Adipose tissue (tissue), 3 donors: ENCODE results near the gene CLASP2. TPM values are rescaled to one million over a fixed set of nuclear protein-coding genes. Genes with fewer than 3 reads are reported as not detected.

ENCODE experiments used
- H3K27ac ChIP-seq: one replicate; pipeline ENCODE4 v1.5.1; 2013; ENCODE audit warnings: low read depth, low read length
- WGBS, 3 donors: extraction: QIAGEN DNeasy Blood & Tissue Kit; methylation state at CpG; one replicate each; pipeline ENCODE4 v1.1.7; 2013; 5-methylcytosine and 5-hydroxymethylcytosine counted together
- polyA plus RNA-seq, 3 donors: library from polyadenylated mRNA; stranded (reverse); fragments of 200-250 nt; gene quantifications; one replicate each; pipeline ENCODE4 v1.2.3, GENCODE V29; 2013
- donor health status: healthy with polysubstance abuse.
- donor health status: Bipolar disorder and iron deficiency.
- donor health status: healthy.

Gene CLASP2
- polyA plus RNA-seq, 3 donors, result 4.9 to 12.3 (median 10.0) TPM

GRCh38 chr3:33579840-33580239, 138.2 kb downstream of the CLASP2 start:
- H3K27ac ChIP-seq, result no peak overlapping the region
- WGBS, 3 donors, result 96 to 99% (median 97%) methylated on average over 2 of the region's 2 CpGs

- no peak overlapping the region for H3K27ac ChIP-seq
- 44 to 88% (median 88%) methylated on average over 1 of the region's 1 CpG for WGBS, 3 donors
Observed at GRCh38 chr3:33579178-33579510, 138.9 kb downstream of the CLASP2 start.

GRCh38 chr3:33578325-33579177, 139.5 kb downstream of the CLASP2 start:
- H3K27ac ChIP-seq, result no peak overlapping the region
- WGBS, 3 donors, result 61 to 86% (median 76%) methylated on average over 2 of the region's 2 CpGs

GRCh38 chr3:33577588-33577987, 140.5 kb downstream of the CLASP2 start:
- 78 to 87% (median 80%) methylated on average over 1 of the region's 1 CpG for WGBS, 3 donors
- no peak overlapping the region for H3K27ac ChIP-seq

GRCh38 chr3:33577173-33577572, 140.9 kb downstream of the CLASP2 start:
- H3K27ac ChIP-seq, result no peak overlapping the region
- 83 to 95% (median 89%) methylated on average over 3 of the region's 3 CpGs for WGBS, 3 donors

- 50 to 73% (median 52%) methylated on average over 1 of the region's 1 CpG for WGBS, 3 donors
Observed at GRCh38 chr3:33575311-33575710, 142.7 kb downstream of the CLASP2 start.

GRCh38 chr3:33557829-33558228, 160.2 kb downstream of the CLASP2 start:
- 54 to 63% (median 60%) methylated on average over 3 of the region's 3 CpGs for WGBS, 3 donors
- H3K27ac ChIP-seq, result no peak overlapping the region

More at GRCh38 chr3:33575311-33575710, 142.7 kb downstream of the CLASP2 start:
- H3K27ac ChIP-seq, result no peak overlapping the region

GRCh38 chr3:33557279-33557678, 160.8 kb downstream of the CLASP2 start:
- no peak overlapping the region for H3K27ac ChIP-seq
- WGBS, 3 donors, result 95 to 96% (median 95%) methylated on average over 1 of the region's 1 CpG

- WGBS, 3 donors, result 93 to 100% (median 96%) methylated on average over 1 of the region's 1 CpG
- no peak overlapping the region for H3K27ac ChIP-seq
Observed at GRCh38 chr3:33547101-33547500, 171.0 kb downstream of the CLASP2 start.

- WGBS, 3 donors, result 57 to 70% (median 67%) methylated on average over 1 of the region's 1 CpG
Observed at GRCh38 chr3:33544126-33544525, 173.9 kb downstream of the CLASP2 start.

GRCh38 chr3:33543601-33544000, 174.5 kb downstream of the CLASP2 start:
- WGBS, 3 donors, result 76 to 96% (median 83%) methylated on average over 1 of the region's 1 CpG
- H3K27ac ChIP-seq, result no peak overlapping the region

More at GRCh38 chr3:33544126-33544525, 173.9 kb downstream of the CLASP2 start:
- H3K27ac ChIP-seq, result no peak overlapping the region

GRCh38 chr3:33541918-33542317, 176.1 kb downstream of the CLASP2 start:
- H3K27ac ChIP-seq, result no peak overlapping the region

- WGBS, 3 donors, result 72 to 96% (median 96%) methylated on average over 4 of the region's 4 CpGs
- H3K27ac ChIP-seq, result no peak overlapping the region
Observed at GRCh38 chr3:33538678-33539339, 179.2 kb downstream of the CLASP2 start.

- H3K27ac ChIP-seq, result no peak overlapping the region
Observed at GRCh38 chr3:33537133-33537532, 180.9 kb downstream of the CLASP2 start.

- no peak overlapping the region for H3K27ac ChIP-seq
- WGBS, 3 donors, result 95 to 97% (median 97%) methylated on average over 1 of the region's 1 CpG
Observed at GRCh38 chr3:33526787-33527186, 191.3 kb downstream of the CLASP2 start.

GRCh38 chr3:33525232-33525631, 192.8 kb downstream of the CLASP2 start:
- H3K27ac ChIP-seq, result no peak overlapping the region
- 86 to 99% (median 95%) methylated on average over 2 of the region's 2 CpGs for WGBS, 3 donors

GRCh38 chr3:33523093-33523667, 194.9 kb downstream of the CLASP2 start:
- WGBS, 3 donors, result 92 to 97% (median 94%) methylated on average over 3 of the region's 3 CpGs
- H3K27ac ChIP-seq, result no peak overlapping the region

GRCh38 chr3:33521736-33522135, 196.3 kb downstream of the CLASP2 start:
- WGBS, 3 donors, result 40 to 91% (median 88%) methylated on average over 1 of the region's 1 CpG
- H3K27ac ChIP-seq, result no peak overlapping the region

GRCh38 chr3:33513262-33513863, 204.7 kb downstream of the CLASP2 start:
- no peak overlapping the region for H3K27ac ChIP-seq
- 97 to 99% (median 98%) methylated on average over 6 of the region's 6 CpGs for WGBS, 3 donors
